ENCODE data around the gene ARID5A. TPM values are rescaled to one million over a fixed set of nuclear protein-coding genes. Genes with fewer than 3 reads are reported as not detected.
A peak's percentile ranks its signal among the peaks of the same experiment; 100 is the strongest.

ARID5A gene
- total RNA-seq, 1 donor = 7.6 TPM

DNA sequence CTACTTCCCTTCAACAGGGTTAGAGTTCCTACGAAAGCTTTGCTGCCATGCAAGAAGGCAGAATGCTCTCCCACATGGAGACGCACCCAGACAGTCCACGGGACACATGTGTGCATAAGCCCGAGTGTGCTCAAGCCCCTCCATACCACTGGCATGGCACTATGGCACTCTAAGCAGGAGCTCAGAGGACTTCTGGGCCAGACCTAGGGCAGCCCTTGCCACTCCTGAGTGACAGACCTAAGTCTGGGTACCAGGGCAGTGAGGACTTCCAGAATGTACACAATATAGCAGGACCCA lies 11.4 kb upstream of the ARID5A start:
- Histone ChIP-seq H3K27me3 (ENCODE audit: insufficient read depth, low read length) (peaks cover 16% of the 10 kb centered on the region), H2AFZ (ENCODE audit: low read length) (no peak overlapping the region), H3K9me3 (ENCODE audit: low read depth, low read length) (no peaks in the 10 kb centered on the region), H3K4me2 (ENCODE audit: insufficient read depth, low read length) (no peak overlapping the region), H3K79me2 (ENCODE audit: insufficient read depth, low read length) (no peaks in the 10 kb centered on the region), H3K4me1 (ENCODE audit: insufficient read depth, low read length) (peaks cover 27% of the 10 kb centered on the region), H4K20me1 (ENCODE audit: insufficient read depth, low read length) (no peaks in the 10 kb centered on the region), H3K27ac (ENCODE audit: low read depth, low read length) (no peak overlapping the region), H3K4me3 (ENCODE audit: insufficient read depth, low read length) (no peak overlapping the region), H3K36me3 (ENCODE audit: insufficient read depth, low read length) (no peaks in the 10 kb centered on the region)
- no peak for DNase-seq (ENCODE audit: insufficient read length, low spot score, missing footprints)
- TF ChIP-seq, protein P1, sequence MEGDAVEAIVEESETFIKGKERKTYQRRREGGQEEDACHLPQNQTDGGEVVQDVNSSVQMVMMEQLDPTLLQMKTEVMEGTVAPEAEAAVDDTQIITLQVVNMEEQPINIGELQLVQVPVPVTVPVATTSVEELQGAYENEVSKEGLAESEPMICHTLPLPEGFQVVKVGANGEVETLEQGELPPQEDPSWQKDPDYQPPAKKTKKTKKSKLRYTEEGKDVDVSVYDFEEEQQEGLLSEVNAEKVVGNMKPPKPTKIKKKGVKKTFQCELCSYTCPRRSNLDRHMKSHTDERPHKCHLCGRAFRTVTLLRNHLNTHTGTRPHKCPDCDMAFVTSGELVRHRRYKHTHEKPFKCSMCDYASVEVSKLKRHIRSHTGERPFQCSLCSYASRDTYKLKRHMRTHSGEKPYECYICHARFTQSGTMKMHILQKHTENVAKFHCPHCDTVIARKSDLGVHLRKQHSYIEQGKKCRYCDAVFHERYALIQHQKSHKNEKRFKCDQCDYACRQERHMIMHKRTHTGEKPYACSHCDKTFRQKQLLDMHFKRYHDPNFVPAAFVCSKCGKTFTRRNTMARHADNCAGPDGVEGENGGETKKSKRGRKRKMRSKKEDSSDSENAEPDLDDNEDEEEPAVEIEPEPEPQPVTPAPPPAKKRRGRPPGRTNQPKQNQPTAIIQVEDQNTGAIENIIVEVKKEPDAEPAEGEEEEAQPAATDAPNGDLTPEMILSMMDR (IDR thresholded peaks at IDR 0.05; ENCODE audit: extremely low read depth, low read depth, low read length) = no peak

DNA sequence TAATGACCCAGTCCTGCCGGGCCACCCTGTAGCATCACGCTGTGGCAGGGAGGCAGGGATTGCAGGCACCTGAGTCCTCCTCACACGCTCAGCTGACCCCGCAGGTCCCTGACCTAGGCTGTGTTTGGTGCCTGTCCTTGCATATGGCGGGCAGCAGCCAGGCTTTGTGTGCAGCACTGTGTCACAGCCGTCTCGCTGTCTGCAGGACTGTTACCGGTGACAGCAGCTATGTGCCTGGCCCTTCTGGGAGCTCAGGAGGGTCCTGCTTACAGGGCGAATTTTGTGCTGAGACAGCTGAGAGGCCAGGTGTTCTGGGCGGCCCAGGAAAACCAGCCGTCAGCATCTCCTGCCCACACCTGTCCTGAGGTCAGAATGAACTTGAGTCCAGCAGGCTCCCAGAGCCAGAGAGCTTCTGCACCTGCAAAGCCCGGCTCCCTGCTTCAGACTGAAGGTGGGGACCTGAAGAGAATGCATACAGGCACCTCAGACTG lies 10.4 kb upstream of the ARID5A start:
- Histone ChIP-seq H4K20me1 (ENCODE audit: insufficient read depth, low read length) (no peaks in the 10 kb centered on the region), H3K4me1 (ENCODE audit: insufficient read depth, low read length) (peaks cover 34% of the 10 kb centered on the region), H3K36me3 (ENCODE audit: insufficient read depth, low read length) (no peaks in the 10 kb centered on the region), H3K9me3 (ENCODE audit: low read depth, low read length) (no peaks in the 10 kb centered on the region), H3K79me2 (ENCODE audit: insufficient read depth, low read length) (no peaks in the 10 kb centered on the region), H2AFZ (ENCODE audit: low read length) (no peak overlapping the region), H3K4me3 (ENCODE audit: insufficient read depth, low read length) (no peak overlapping the region), H3K27me3 (ENCODE audit: insufficient read depth, low read length) (peaks cover 16% of the 10 kb centered on the region), H3K4me2 (ENCODE audit: insufficient read depth, low read length) (no peak overlapping the region), H3K27ac (ENCODE audit: low read depth, low read length) (no peak overlapping the region)
- DNase-seq (ENCODE audit: insufficient read length, low spot score, missing footprints) = no peak
- TF ChIP-seq, protein P1 (IDR thresholded peaks at IDR 0.05; ENCODE audit: extremely low read depth, low read depth, low read length) = no peak

DNA sequence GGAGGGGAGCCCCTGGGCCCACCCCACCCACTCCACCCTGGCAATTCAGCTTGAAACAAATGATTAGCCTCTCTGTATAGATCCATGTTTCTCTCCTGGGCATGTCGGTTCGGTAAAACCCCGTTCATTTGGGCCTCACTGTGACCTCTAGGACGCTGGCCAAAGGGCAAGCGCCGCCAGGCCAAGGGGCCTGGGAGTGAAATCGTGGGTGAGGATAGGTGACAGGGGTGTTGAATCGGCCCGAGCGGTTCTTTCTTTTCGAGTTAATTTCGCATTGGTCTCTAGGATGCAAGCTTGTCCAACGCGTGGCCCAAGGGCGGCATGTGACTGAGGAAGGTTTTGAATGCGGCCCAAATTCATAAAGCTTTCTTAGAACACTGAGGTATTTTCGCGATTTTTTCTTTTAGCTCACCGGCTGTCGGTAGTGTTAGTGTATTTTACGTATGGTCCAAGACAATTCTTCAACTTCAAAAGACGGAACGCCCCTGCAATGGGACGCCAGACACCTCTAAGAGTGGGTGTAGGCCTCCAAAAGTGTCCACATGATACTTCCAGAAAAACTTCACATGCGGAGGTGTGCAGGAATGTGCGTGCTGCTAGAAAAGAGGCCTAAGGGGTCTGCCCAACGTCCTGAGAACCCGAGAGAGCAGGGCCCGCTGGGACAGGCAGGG lies 9.8 kb upstream of the ARID5A start:
- no peak for DNase-seq (ENCODE audit: insufficient read length, low spot score, missing footprints)
- H3K27ac ChIP-seq (ENCODE audit: low read depth, low read length) = peak overlapping the region; percentile 60
- TF ChIP-seq, protein P1 (IDR thresholded peaks at IDR 0.05; ENCODE audit: extremely low read depth, low read depth, low read length) = no peak
- peaks cover 40% of the 10 kb centered on the region for H3K4me1 ChIP-seq (ENCODE audit: insufficient read depth, low read length)
- peaks cover 16% of the 10 kb centered on the region for H3K27me3 ChIP-seq (ENCODE audit: insufficient read depth, low read length)
- H2AFZ ChIP-seq (ENCODE audit: low read length) = peak overlapping the region; percentile 95
- no peaks in the 10 kb centered on the region for H3K9me3 ChIP-seq (ENCODE audit: low read depth, low read length)
- peak overlapping the region; percentile 74 for H3K4me3 ChIP-seq (ENCODE audit: insufficient read depth, low read length)
- peak overlapping the region; percentile 85 for H3K4me2 ChIP-seq (ENCODE audit: insufficient read depth, low read length)
- H3K36me3 ChIP-seq (ENCODE audit: insufficient read depth, low read length) = no peaks in the 10 kb centered on the region
- no peaks in the 10 kb centered on the region for H4K20me1 ChIP-seq (ENCODE audit: insufficient read depth, low read length)
- no peaks in the 10 kb centered on the region for H3K79me2 ChIP-seq (ENCODE audit: insufficient read depth, low read length)

- peak overlapping the region; percentile 95 for H2AFZ ChIP-seq (ENCODE audit: low read length)
- TF ChIP-seq, protein P1 (IDR thresholded peaks at IDR 0.05; ENCODE audit: extremely low read depth, low read depth, low read length) = peak; percentile 23
- H3K27ac ChIP-seq (ENCODE audit: low read depth, low read length) = peak overlapping the region; percentile 81
- H4K20me1 ChIP-seq (ENCODE audit: insufficient read depth, low read length) = no peaks in the 10 kb centered on the region
- peak overlapping the region; percentile 74 for H3K4me3 ChIP-seq (ENCODE audit: insufficient read depth, low read length)
- H3K9me3 ChIP-seq (ENCODE audit: low read depth, low read length) = no peaks in the 10 kb centered on the region
- H3K79me2 ChIP-seq (ENCODE audit: insufficient read depth, low read length) = no peaks in the 10 kb centered on the region
- no peaks in the 10 kb centered on the region for H3K36me3 ChIP-seq (ENCODE audit: insufficient read depth, low read length)
- H3K4me2 ChIP-seq (ENCODE audit: insufficient read depth, low read length) = peak overlapping the region; percentile 85
- DNase-seq (ENCODE audit: insufficient read length, low spot score, missing footprints) = peak; percentile 93
- peaks cover 16% of the 10 kb centered on the region for H3K27me3 ChIP-seq (ENCODE audit: insufficient read depth, low read length)
- H3K4me1 ChIP-seq (ENCODE audit: insufficient read depth, low read length) = peaks cover 44% of the 10 kb centered on the region
Measured at GRCh38 chr2:96527286-96528005, 9.1 kb upstream of the ARID5A start.
